Skeletal muscle tissue (tissue), 4 donors: ENCODE data around the gene NELL2. TPM values are rescaled to one million over a fixed set of nuclear protein-coding genes. Genes with fewer than 3 reads are reported as not detected.

ENCODE experiments used
- H3K27ac ChIP-seq: one replicate; pipeline ENCODE4 v1.7.0; 2013; ENCODE audit warnings: mild to moderate bottlenecking, low read depth, low read length, inconsistent platforms
- H3K27me3 ChIP-seq, 3 donors: one replicate each; pipeline ENCODE4 v1.7.0; 2013; ENCODE audit warnings: low read length in 3 of 3; ENCODE audit not compliant: control insufficient read depth in 3 of 3, insufficient read depth in 3 of 3
- H3K36me3 ChIP-seq, 3 donors: one replicate each; pipeline ENCODE4 v1.7.0; 2013; ENCODE audit warnings: low read length in 3 of 3; ENCODE audit not compliant: control insufficient read depth in 3 of 3, insufficient read depth in 3 of 3
- H3K4me1 ChIP-seq, 3 donors: one replicate each; pipeline ENCODE4 v1.7.0; 2013; ENCODE audit warnings: low read length in 3 of 3, mild to moderate bottlenecking in 3 of 3; ENCODE audit not compliant: control insufficient read depth in 3 of 3, insufficient read depth in 3 of 3
- H3K4me3 ChIP-seq, 3 donors: one replicate each; pipeline ENCODE4 v1.7.0; 2013; ENCODE audit warnings: low read length in 3 of 3
- H3K9ac ChIP-seq, 3 donors: one replicate each; pipeline ENCODE4 v1.7.0; 2013; ENCODE audit warnings: low read length in 3 of 3, mild to moderate bottlenecking in 3 of 3, moderate library complexity in 2 of 3, low read depth in 1 of 3
- H3K9me3 ChIP-seq, 3 donors: one replicate each; pipeline ENCODE4 v1.7.0; 2013; ENCODE audit warnings: low read length in 3 of 3; ENCODE audit not compliant: control insufficient read depth in 3 of 3
- total RNA-seq: library from RNA; depleted of rRNA; stranded (reverse); fragments of >200 nt; gene quantifications from one replicate; pipeline ENCODE4 v1.2.3, GENCODE V29; 2014
- donor health status: Osteomylitis.

Gene NELL2
- total RNA-seq, 1 donor from 2014 or later = 1.0 TPM

GRCh38 chr12:44603701-44604100 is 272.4 kb downstream of the NELL2 start:
- Histone ChIP-seq H3K9ac (no peak overlapping the region), H3K36me3 (no peaks in the 10 kb centered on the region), H3K27me3 (no peaks in the 10 kb centered on the region), H3K27ac (no peak overlapping the region), H3K9me3 (no peaks in the 10 kb centered on the region), H3K4me1 (no peaks in the 10 kb centered on the region), H3K4me3 (no peak overlapping the region)

GRCh38 chr12:44592626-44593025 is 283.5 kb downstream of the NELL2 start:
- H3K4me1 ChIP-seq = no peaks in the 10 kb centered on the region
- no peak overlapping the region for H3K27ac ChIP-seq
- H3K4me3 ChIP-seq = no peak overlapping the region
- no peak overlapping the region for H3K9ac ChIP-seq
- no peaks in the 10 kb centered on the region for H3K9me3 ChIP-seq
- no peaks in the 10 kb centered on the region for H3K36me3 ChIP-seq
- H3K27me3 ChIP-seq = no peaks in the 10 kb centered on the region

GRCh38 chr12:44589697-44590096 is 286.4 kb downstream of the NELL2 start:
- Histone ChIP-seq H3K36me3 (no peaks in the 10 kb centered on the region), H3K4me1 (no peaks in the 10 kb centered on the region), H3K9me3 (no peaks in the 10 kb centered on the region), H3K27ac (no peak overlapping the region), H3K4me3 (no peak overlapping the region), H3K27me3 (no peaks in the 10 kb centered on the region), H3K9ac (no peak overlapping the region)

GRCh38 chr12:44588651-44589050 is 287.5 kb downstream of the NELL2 start:
- H3K9me3 ChIP-seq = no peaks in the 10 kb centered on the region
- H3K36me3 ChIP-seq = no peaks in the 10 kb centered on the region
- no peak overlapping the region for H3K9ac ChIP-seq
- H3K27me3 ChIP-seq = no peaks in the 10 kb centered on the region
- no peaks in the 10 kb centered on the region for H3K4me1 ChIP-seq
- H3K27ac ChIP-seq = no peak overlapping the region
- no peak overlapping the region for H3K4me3 ChIP-seq

GRCh38 chr12:44584625-44585024 is 291.5 kb downstream of the NELL2 start:
- H3K9ac ChIP-seq = no peak overlapping the region
- no peaks in the 10 kb centered on the region for H3K27me3 ChIP-seq
- H3K36me3 ChIP-seq = no peaks in the 10 kb centered on the region
- no peaks in the 10 kb centered on the region for H3K9me3 ChIP-seq
- H3K4me1 ChIP-seq = no peaks in the 10 kb centered on the region
- no peak overlapping the region for H3K27ac ChIP-seq
- H3K4me3 ChIP-seq = no peak overlapping the region

- Histone ChIP-seq H3K4me1 (no peaks in the 10 kb centered on the region), H3K9ac (no peak overlapping the region), H3K27me3 (no peaks in the 10 kb centered on the region), H3K9me3 (no peaks in the 10 kb centered on the region), H3K27ac (no peak overlapping the region), H3K4me3 (no peak overlapping the region), H3K36me3 (no peaks in the 10 kb centered on the region)
Observed at GRCh38 chr12:44582521-44582920, 293.6 kb downstream of the NELL2 start.

GRCh38 chr12:44581642-44582242 is 294.4 kb downstream of the NELL2 start:
- no peak overlapping the region for H3K4me3 ChIP-seq
- H3K9me3 ChIP-seq = no peaks in the 10 kb centered on the region
- H3K9ac ChIP-seq = no peak overlapping the region
- no peak overlapping the region for H3K27ac ChIP-seq
- no peaks in the 10 kb centered on the region for H3K27me3 ChIP-seq
- H3K36me3 ChIP-seq = no peaks in the 10 kb centered on the region
- H3K4me1 ChIP-seq = no peaks in the 10 kb centered on the region

GRCh38 chr12:44574586-44574985 is 301.5 kb downstream of the NELL2 start:
- H3K4me3 ChIP-seq = no peak overlapping the region
- H3K4me1 ChIP-seq = no peaks in the 10 kb centered on the region
- H3K9ac ChIP-seq = no peak overlapping the region
- no peak overlapping the region for H3K27ac ChIP-seq
- no peaks in the 10 kb centered on the region for H3K36me3 ChIP-seq
- H3K9me3 ChIP-seq = no peaks in the 10 kb centered on the region
- no peaks in the 10 kb centered on the region for H3K27me3 ChIP-seq

GRCh38 chr12:44573723-44574122 is 302.4 kb downstream of the NELL2 start:
- Histone ChIP-seq H3K9ac (no peak overlapping the region), H3K27me3 (no peaks in the 10 kb centered on the region), H3K27ac (no peak overlapping the region), H3K9me3 (no peaks in the 10 kb centered on the region), H3K36me3 (no peaks in the 10 kb centered on the region), H3K4me1 (no peaks in the 10 kb centered on the region), H3K4me3 (no peak overlapping the region)

- Histone ChIP-seq H3K4me3 (no peak overlapping the region), H3K36me3 (no peaks in the 10 kb centered on the region), H3K27me3 (no peaks in the 10 kb centered on the region), H3K27ac (no peak overlapping the region), H3K4me1 (no peaks in the 10 kb centered on the region), H3K9ac (no peak overlapping the region), H3K9me3 (no peaks in the 10 kb centered on the region)
Observed at GRCh38 chr12:44571006-44571550, 305.0 kb downstream of the NELL2 start.
